ENCODE data around the gene IQSEC1. TPM values are rescaled to one million over a fixed set of nuclear protein-coding genes. Genes with fewer than 3 reads are reported as not detected.

IQSEC1 gene
- polyA plus RNA-seq, 1 donor (not counting 4 experiments of a cell fraction or from before 2014, with no cell fraction given): 2.8 TPM

GRCh38 chr3:13030684-13031083 lies 42.5 kb downstream of the IQSEC1 start:
- Histone ChIP-seq H3K9ac (ENCODE audit: control insufficient read depth, extremely low read depth, insufficient read depth, low read length) (no peak overlapping the region), H3K27me3 (ENCODE audit: control insufficient read depth, extremely low read depth, insufficient read depth, low read length) (peaks cover 22% of the 10 kb centered on the region), H3K4me3 (ENCODE audit: control insufficient read depth in 2 of 3, extremely low read depth in 1 of 3, insufficient read depth in 2 of 3, low read depth in 1 of 3, low read length in 3 of 3) (no peak overlapping the region), H3K36me3 (ENCODE audit: control insufficient read depth in 2 of 2, extremely low read depth in 1 of 2, insufficient read depth in 2 of 2, low read length in 2 of 2) (no peaks in the 10 kb centered on the region), H3K79me2 (ENCODE audit: control insufficient read depth, insufficient read depth, low read length) (no peaks in the 10 kb centered on the region), H3K4me2 (ENCODE audit: control insufficient read depth, extremely low read depth, insufficient read depth, low read depth, low read length) (no peak overlapping the region), H3K9me1 (ENCODE audit: control insufficient read depth, extremely low read depth, insufficient read depth, low read length) (no peaks in the 10 kb centered on the region), H3K27ac (ENCODE audit: control insufficient read depth, insufficient read depth, low read length) (no peak overlapping the region), H2AFZ (ENCODE audit: control insufficient read depth, low read length) (no peak overlapping the region), H3K9me3 (ENCODE audit: control insufficient read depth, low read depth, low read length) (no peaks in the 10 kb centered on the region), H4K20me1 (ENCODE audit: control insufficient read depth, extremely low read depth, insufficient read depth, low read length) (no peaks in the 10 kb centered on the region), H3K4me1 (ENCODE audit: control insufficient read depth, extremely low read depth, insufficient read depth, low read length) (no peaks in the 10 kb centered on the region)
- TF ChIP-seq CTCF (optimal IDR thresholded peaks at IDR 0.05 in 1 of 3, IDR thresholded peaks at IDR 0.05 in 1 of 3, conservative IDR thresholded peaks at IDR 0.05 in 1 of 3; ENCODE audit: extremely low read depth in 1 of 3, insufficient read depth in 2 of 3, low read length in 3 of 3) (no peak), EZH2 (IDR thresholded peaks at IDR 0.05; ENCODE audit: low read length) (no peak)
- FAIRE-seq (no peak), DNase-seq (ENCODE audit: low read depth, low spot score) (no peak)
- dilution Hi-C loops (cut with MboI; ENCODE audit: extremely low pct_ligation_motif_present, low sequenced_read_pairs): no loop called here

GRCh38 chr3:13028010-13028821 lies 45.0 kb downstream of the IQSEC1 start:
- no peaks in the 10 kb centered on the region for H3K9me3 ChIP-seq (ENCODE audit: control insufficient read depth, low read depth, low read length)
- DNase-seq (ENCODE audit: low read depth, low spot score): no peak
- H4K20me1 ChIP-seq (ENCODE audit: control insufficient read depth, extremely low read depth, insufficient read depth, low read length): no peaks in the 10 kb centered on the region
- no peak overlapping the region for H2AFZ ChIP-seq (ENCODE audit: control insufficient read depth, low read length)
- H3K4me2 ChIP-seq (ENCODE audit: control insufficient read depth, extremely low read depth, insufficient read depth, low read depth, low read length): no peak overlapping the region
- no peaks in the 10 kb centered on the region for H3K79me2 ChIP-seq (ENCODE audit: control insufficient read depth, insufficient read depth, low read length)
- H3K36me3 ChIP-seq (ENCODE audit: control insufficient read depth in 2 of 2, extremely low read depth in 1 of 2, insufficient read depth in 2 of 2, low read length in 2 of 2): no peaks in the 10 kb centered on the region
- no peak for TF ChIP-seq EZH2 (IDR thresholded peaks at IDR 0.05; ENCODE audit: low read length)
- no peak for TF ChIP-seq CTCF (optimal IDR thresholded peaks at IDR 0.05 in 1 of 3, IDR thresholded peaks at IDR 0.05 in 1 of 3, conservative IDR thresholded peaks at IDR 0.05 in 1 of 3; ENCODE audit: extremely low read depth in 1 of 3, insufficient read depth in 2 of 3, low read length in 3 of 3)
- no peak for FAIRE-seq
- no peak overlapping the region for H3K9ac ChIP-seq (ENCODE audit: control insufficient read depth, extremely low read depth, insufficient read depth, low read length)
- dilution Hi-C loops (cut with MboI; ENCODE audit: extremely low pct_ligation_motif_present, low sequenced_read_pairs): no loop called here
- peaks cover 9% of the 10 kb centered on the region for H3K27me3 ChIP-seq (ENCODE audit: control insufficient read depth, extremely low read depth, insufficient read depth, low read length)
- H3K27ac ChIP-seq (ENCODE audit: control insufficient read depth, insufficient read depth, low read length): no peak overlapping the region
- H3K9me1 ChIP-seq (ENCODE audit: control insufficient read depth, extremely low read depth, insufficient read depth, low read length): no peaks in the 10 kb centered on the region
- no peak overlapping the region for H3K4me3 ChIP-seq (ENCODE audit: control insufficient read depth in 2 of 3, extremely low read depth in 1 of 3, insufficient read depth in 2 of 3, low read depth in 1 of 3, low read length in 3 of 3)
- H3K4me1 ChIP-seq (ENCODE audit: control insufficient read depth, extremely low read depth, insufficient read depth, low read length): peaks cover 3% of the 10 kb centered on the region
